Measurements from ENCODE around the gene GNA12.

Gene GNA12

GRCh38 chr7:2821161-2821841 is 22.8 kb downstream of the GNA12 start:
- Histone ChIP-seq H3K27ac (ENCODE audit: low read length) (peak overlapping the region; percentile 65), H3K27me3 (ENCODE audit: control insufficient read depth, insufficient read depth, low read length) (no peaks in the 10 kb centered on the region), H3K4me3 (ENCODE audit: low read length) (no peak overlapping the region), H3K9me3 (ENCODE audit: control insufficient read depth, low read depth, low read length) (no peaks in the 10 kb centered on the region), H3K9ac (ENCODE audit: low read length) (peak overlapping the region; percentile 45), H3K4me1 (ENCODE audit: control insufficient read depth, low read depth, low read length) (peaks cover 72% of the 10 kb centered on the region), H3K36me3 (ENCODE audit: control insufficient read depth, low read depth, low read length) (no peaks in the 10 kb centered on the region)

- Histone ChIP-seq H3K27ac (ENCODE audit: low read length) (peak overlapping the region; percentile 65), H3K27me3 (ENCODE audit: control insufficient read depth, insufficient read depth, low read length) (no peaks in the 10 kb centered on the region), H3K4me3 (ENCODE audit: low read length) (no peak overlapping the region), H3K9ac (ENCODE audit: low read length) (peak overlapping the region; percentile 45), H3K9me3 (ENCODE audit: control insufficient read depth, low read depth, low read length) (no peaks in the 10 kb centered on the region), H3K4me1 (ENCODE audit: control insufficient read depth, low read depth, low read length) (peaks cover 72% of the 10 kb centered on the region), H3K36me3 (ENCODE audit: control insufficient read depth, low read depth, low read length) (no peaks in the 10 kb centered on the region)
Measured at GRCh38 chr7:2820508-2820934, 23.6 kb downstream of the GNA12 start.

DNA sequence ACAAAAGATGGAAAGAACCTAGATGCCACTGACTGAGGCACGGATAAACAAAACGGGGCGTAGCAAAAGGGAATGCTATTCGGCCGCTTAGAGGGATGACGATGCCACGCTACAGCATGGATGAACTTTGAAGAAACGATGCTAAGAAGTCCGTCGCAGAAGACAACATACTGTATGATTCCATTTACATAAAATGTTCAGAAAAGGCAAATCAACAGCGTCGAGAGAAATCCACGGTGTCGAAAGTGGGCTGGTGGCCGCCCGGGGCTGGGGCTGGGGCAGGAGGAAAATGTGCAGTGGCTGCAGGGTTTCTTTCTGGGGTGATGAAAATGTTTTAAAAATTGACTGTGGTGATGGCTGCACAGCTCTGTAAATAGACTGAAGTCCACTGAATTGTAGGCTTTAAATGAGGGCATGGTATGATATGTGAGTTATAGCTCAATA is 24.1 kb downstream of the GNA12 start:
- Histone ChIP-seq H3K9ac (ENCODE audit: low read length) (no peak overlapping the region), H3K27ac (ENCODE audit: low read length) (no peak overlapping the region), H3K4me3 (ENCODE audit: low read length) (no peak overlapping the region), H3K36me3 (ENCODE audit: control insufficient read depth, low read depth, low read length) (no peaks in the 10 kb centered on the region), H3K9me3 (ENCODE audit: control insufficient read depth, low read depth, low read length) (no peaks in the 10 kb centered on the region), H3K4me1 (ENCODE audit: control insufficient read depth, low read depth, low read length) (peaks cover 72% of the 10 kb centered on the region), H3K27me3 (ENCODE audit: control insufficient read depth, insufficient read depth, low read length) (no peaks in the 10 kb centered on the region)

GRCh38 chr7:2819161-2819953 is 24.8 kb downstream of the GNA12 start:
- Histone ChIP-seq H3K4me1 (ENCODE audit: control insufficient read depth, low read depth, low read length) (peaks cover 72% of the 10 kb centered on the region), H3K4me3 (ENCODE audit: low read length) (no peak overlapping the region), H3K27me3 (ENCODE audit: control insufficient read depth, insufficient read depth, low read length) (no peaks in the 10 kb centered on the region), H3K27ac (ENCODE audit: low read length) (peak overlapping the region; percentile 49), H3K9ac (ENCODE audit: low read length) (no peak overlapping the region), H3K36me3 (ENCODE audit: control insufficient read depth, low read depth, low read length) (no peaks in the 10 kb centered on the region), H3K9me3 (ENCODE audit: control insufficient read depth, low read depth, low read length) (no peaks in the 10 kb centered on the region)

DNA sequence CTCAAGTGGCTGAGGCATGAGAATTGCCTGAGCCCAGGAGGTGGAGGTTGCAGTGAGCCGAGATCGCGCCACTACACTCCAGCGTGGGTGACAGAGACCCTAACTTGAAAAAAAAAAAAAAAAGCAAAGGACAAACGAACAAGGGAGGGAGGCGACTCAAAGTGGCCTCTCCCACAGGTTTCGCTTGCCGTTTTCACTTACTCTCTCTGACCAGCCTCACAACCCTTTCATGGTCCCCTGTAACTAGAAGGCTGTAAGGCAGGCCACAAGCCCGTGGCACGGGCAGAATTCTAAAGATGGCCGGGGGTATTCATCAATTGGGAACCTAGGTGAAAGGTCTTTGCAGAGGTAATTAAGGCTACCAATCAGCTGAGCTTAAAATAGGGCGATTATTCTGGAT is 25.5 kb downstream of the GNA12 start:
- H3K27me3 ChIP-seq (ENCODE audit: control insufficient read depth, insufficient read depth, low read length): no peaks in the 10 kb centered on the region
- peak overlapping the region; percentile 49 for H3K27ac ChIP-seq (ENCODE audit: low read length)
- H3K4me3 ChIP-seq (ENCODE audit: low read length): no peak overlapping the region
- no peaks in the 10 kb centered on the region for H3K36me3 ChIP-seq (ENCODE audit: control insufficient read depth, low read depth, low read length)
- H3K4me1 ChIP-seq (ENCODE audit: control insufficient read depth, low read depth, low read length): peaks cover 72% of the 10 kb centered on the region
- H3K9ac ChIP-seq (ENCODE audit: low read length): no peak overlapping the region
- no peaks in the 10 kb centered on the region for H3K9me3 ChIP-seq (ENCODE audit: control insufficient read depth, low read depth, low read length)

- Histone ChIP-seq H3K27ac (ENCODE audit: low read length) (no peak overlapping the region), H3K27me3 (ENCODE audit: control insufficient read depth, insufficient read depth, low read length) (no peaks in the 10 kb centered on the region), H3K4me1 (ENCODE audit: control insufficient read depth, low read depth, low read length) (peaks cover 70% of the 10 kb centered on the region), H3K36me3 (ENCODE audit: control insufficient read depth, low read depth, low read length) (no peaks in the 10 kb centered on the region), H3K9me3 (ENCODE audit: control insufficient read depth, low read depth, low read length) (no peaks in the 10 kb centered on the region), H3K4me3 (ENCODE audit: low read length) (no peak overlapping the region), H3K9ac (ENCODE audit: low read length) (no peak overlapping the region)
Measured at GRCh38 chr7:2818121-2818520, 26.0 kb downstream of the GNA12 start.

GRCh38 chr7:2817456-2817855 is 26.7 kb downstream of the GNA12 start:
- Histone ChIP-seq H3K9me3 (ENCODE audit: control insufficient read depth, low read depth, low read length) (no peaks in the 10 kb centered on the region), H3K9ac (ENCODE audit: low read length) (no peak overlapping the region), H3K27me3 (ENCODE audit: control insufficient read depth, insufficient read depth, low read length) (no peaks in the 10 kb centered on the region), H3K36me3 (ENCODE audit: control insufficient read depth, low read depth, low read length) (no peaks in the 10 kb centered on the region), H3K27ac (ENCODE audit: low read length) (no peak overlapping the region), H3K4me3 (ENCODE audit: low read length) (no peak overlapping the region), H3K4me1 (ENCODE audit: control insufficient read depth, low read depth, low read length) (peaks cover 64% of the 10 kb centered on the region)

DNA sequence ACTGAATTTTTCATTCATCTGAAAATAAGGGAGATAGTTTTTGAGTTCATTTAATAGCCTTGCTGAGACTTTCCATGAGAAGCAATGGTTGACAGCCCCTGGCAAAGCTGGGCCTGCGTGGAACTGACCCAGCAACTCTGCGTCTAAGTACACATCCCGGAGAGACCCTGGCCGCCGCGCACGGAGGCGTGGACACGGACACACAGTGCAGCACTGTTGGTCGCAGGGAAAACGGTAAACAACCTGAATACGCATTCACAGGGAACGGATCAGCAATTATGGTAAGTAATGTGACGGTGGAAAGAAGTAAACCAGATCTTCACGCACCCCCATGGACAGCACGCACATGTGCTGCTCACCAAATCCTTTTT is 28.2 kb downstream of the GNA12 start:
- H3K4me1 ChIP-seq (ENCODE audit: control insufficient read depth, low read depth, low read length): peaks cover 54% of the 10 kb centered on the region
- H3K36me3 ChIP-seq (ENCODE audit: control insufficient read depth, low read depth, low read length): no peaks in the 10 kb centered on the region
- no peak overlapping the region for H3K27ac ChIP-seq (ENCODE audit: low read length)
- no peaks in the 10 kb centered on the region for H3K9me3 ChIP-seq (ENCODE audit: control insufficient read depth, low read depth, low read length)
- no peak overlapping the region for H3K4me3 ChIP-seq (ENCODE audit: low read length)
- H3K9ac ChIP-seq (ENCODE audit: low read length): peak overlapping the region; percentile 4
- no peaks in the 10 kb centered on the region for H3K27me3 ChIP-seq (ENCODE audit: control insufficient read depth, insufficient read depth, low read length)

GRCh38 chr7:2814946-2815874 is 28.9 kb downstream of the GNA12 start:
- no peaks in the 10 kb centered on the region for H3K27me3 ChIP-seq (ENCODE audit: control insufficient read depth, insufficient read depth, low read length)
- H3K4me3 ChIP-seq (ENCODE audit: low read length): peak overlapping the region; percentile 2
- H3K36me3 ChIP-seq (ENCODE audit: control insufficient read depth, low read depth, low read length): no peaks in the 10 kb centered on the region
- H3K9me3 ChIP-seq (ENCODE audit: control insufficient read depth, low read depth, low read length): no peaks in the 10 kb centered on the region
- H3K27ac ChIP-seq (ENCODE audit: low read length): peak overlapping the region; percentile 70
- peaks cover 49% of the 10 kb centered on the region for H3K4me1 ChIP-seq (ENCODE audit: control insufficient read depth, low read depth, low read length)
- peak overlapping the region; percentile 4 for H3K9ac ChIP-seq (ENCODE audit: low read length)

- peak overlapping the region; percentile 4 for H3K9ac ChIP-seq (ENCODE audit: low read length)
- no peaks in the 10 kb centered on the region for H3K27me3 ChIP-seq (ENCODE audit: control insufficient read depth, insufficient read depth, low read length)
- peaks cover 41% of the 10 kb centered on the region for H3K4me1 ChIP-seq (ENCODE audit: control insufficient read depth, low read depth, low read length)
- H3K27ac ChIP-seq (ENCODE audit: low read length): peak overlapping the region; percentile 70
- no peaks in the 10 kb centered on the region for H3K36me3 ChIP-seq (ENCODE audit: control insufficient read depth, low read depth, low read length)
- no peaks in the 10 kb centered on the region for H3K9me3 ChIP-seq (ENCODE audit: control insufficient read depth, low read depth, low read length)
- peak overlapping the region; percentile 2 for H3K4me3 ChIP-seq (ENCODE audit: low read length)
Measured at GRCh38 chr7:2814186-2814945, 29.7 kb downstream of the GNA12 start.

Data from iPS-18a (cell line).